Putamen (tissue), 1 donor: Measurements from ENCODE around the gene RALGPS2.
"Not testable (repeated sequence)": the region's sequence is repeated elsewhere in the genome, so short reads cannot be mapped to it uniquely, and the experiment has no call there.

Experiments used
- DNase-seq: peaks from one replicate; pipeline ENCODE4 v3.0.0-alpha.2; 2016; ENCODE audit warnings: low spot score

The RALGPS2 gene

GRCh38 chr1:178942285-178943198 is 217.5 kb downstream of the RALGPS2 start:
- DNase-seq: no peak

GRCh38 chr1:178944729-178945128 is 219.7 kb downstream of the RALGPS2 start:
- no peak for DNase-seq

GRCh38 chr1:178945763-178946266 is 220.8 kb downstream of the RALGPS2 start:
- DNase-seq: no peak

DNA sequence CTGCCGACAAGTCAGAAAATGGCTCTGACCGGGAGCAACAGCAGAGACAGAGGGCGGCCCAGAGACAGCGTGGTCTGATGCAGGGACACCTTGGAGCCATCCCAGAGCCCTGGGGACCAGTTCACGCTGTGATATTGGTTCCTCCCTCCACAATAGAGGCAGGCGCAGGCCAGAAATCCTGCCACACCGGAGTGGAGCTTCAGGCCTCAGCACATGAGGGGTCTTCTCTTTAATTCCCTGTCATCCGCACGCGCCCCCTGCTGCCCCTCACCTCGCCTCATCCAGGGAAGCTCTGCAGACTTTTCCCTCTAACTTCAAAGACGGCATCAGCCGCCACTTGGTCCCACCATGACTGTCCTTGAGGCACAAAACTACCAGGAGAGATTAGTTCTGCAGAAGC is 221.4 kb downstream of the RALGPS2 start:
- no peak for DNase-seq

DNA sequence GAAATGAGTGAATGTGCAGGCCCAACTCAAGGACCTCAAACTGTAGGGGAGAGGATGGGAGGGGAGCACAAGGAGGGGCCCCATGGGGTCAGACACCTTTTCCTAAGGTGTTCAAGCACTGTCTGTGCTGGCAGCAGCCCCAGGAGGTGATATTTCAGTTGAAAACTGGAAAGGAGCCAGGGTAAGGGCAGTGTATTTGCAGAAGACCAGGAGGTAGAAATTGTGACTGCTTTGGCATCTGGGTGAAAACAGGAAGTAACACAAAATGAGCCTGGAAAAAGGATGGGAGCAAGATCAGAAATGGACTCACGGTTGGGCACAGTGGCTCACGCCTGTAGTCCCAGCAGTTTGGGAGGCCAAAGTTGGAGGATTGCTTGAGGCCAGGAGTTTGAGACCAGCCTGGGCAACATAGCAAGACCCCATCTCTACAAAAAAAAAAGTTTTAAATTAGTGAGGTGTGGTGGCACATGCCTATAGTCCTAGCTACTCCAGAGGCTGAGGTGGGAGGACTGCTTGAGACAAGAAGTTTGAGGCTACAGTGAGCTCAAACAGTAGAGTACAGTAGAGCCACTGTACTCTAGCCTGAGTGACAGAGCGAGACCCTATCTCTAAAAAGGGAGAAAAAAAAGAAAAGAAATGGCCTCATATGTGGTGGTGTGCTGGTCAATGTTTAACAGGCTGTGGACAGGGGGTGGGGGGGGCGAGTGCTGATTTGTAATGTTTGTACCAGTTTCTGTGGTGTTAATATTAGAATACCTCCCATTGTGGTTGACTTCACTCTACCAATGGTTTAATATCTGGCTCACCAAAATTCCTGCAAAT is 222.0 kb downstream of the RALGPS2 start:
- no peak for DNase-seq

GRCh38 chr1:178947677-178947981 is 222.6 kb downstream of the RALGPS2 start:
- DNase-seq: no peak

GRCh38 chr1:178948676-178949075 is 223.6 kb downstream of the RALGPS2 start:
- no peak for DNase-seq

- DNase-seq: not testable (repeated sequence)
These were observed 224.8 kb downstream of the RALGPS2 start for GRCh38 chr1:178949866-178950265.

DNA sequence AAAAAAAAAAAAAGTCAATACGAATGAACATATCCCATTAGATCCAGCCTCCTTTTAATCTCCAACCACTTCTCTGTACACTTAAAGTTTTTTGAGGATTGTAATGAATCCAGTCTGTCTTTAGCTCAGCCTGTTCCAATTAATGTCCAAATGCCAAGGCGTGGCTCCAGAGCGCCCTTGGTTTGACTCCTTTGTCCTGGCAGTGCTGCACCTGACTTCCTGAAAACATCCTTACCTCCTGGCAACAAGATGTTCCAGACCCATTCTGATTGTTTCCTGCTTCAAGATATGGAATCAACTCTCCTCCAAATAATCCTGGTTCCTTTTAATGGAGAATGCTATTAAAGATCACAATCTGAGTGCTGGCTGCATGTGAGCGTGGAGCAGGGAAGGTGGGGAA is 226.6 kb downstream of the RALGPS2 start:
- no peak for DNase-seq

DNA sequence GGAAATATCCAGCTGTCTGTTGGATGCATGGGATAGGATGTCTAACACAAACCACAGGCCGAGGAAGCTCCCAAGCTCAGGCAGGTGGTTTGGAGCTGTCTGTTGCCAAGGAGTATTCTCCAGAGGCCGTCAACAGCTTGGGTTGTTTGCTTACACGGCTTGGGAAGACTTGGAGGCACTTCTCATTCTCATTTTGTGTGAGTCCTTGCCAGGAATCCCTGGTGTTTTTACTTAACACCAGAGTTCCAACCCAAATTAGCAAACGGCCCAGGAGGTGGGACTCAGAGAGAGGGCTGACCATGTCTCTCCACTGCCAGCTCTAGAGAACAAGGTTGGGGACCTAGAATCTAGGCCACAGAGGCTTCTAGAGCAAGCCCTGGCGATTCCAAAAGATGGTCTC is 228.0 kb downstream of the RALGPS2 start:
- no peak for DNase-seq

- no peak for DNase-seq
These were observed 228.7 kb downstream of the RALGPS2 start for GRCh38 chr1:178953538-178954324.

- DNase-seq: no peak
These were observed 229.3 kb downstream of the RALGPS2 start for GRCh38 chr1:178954325-178954690.

DNA sequence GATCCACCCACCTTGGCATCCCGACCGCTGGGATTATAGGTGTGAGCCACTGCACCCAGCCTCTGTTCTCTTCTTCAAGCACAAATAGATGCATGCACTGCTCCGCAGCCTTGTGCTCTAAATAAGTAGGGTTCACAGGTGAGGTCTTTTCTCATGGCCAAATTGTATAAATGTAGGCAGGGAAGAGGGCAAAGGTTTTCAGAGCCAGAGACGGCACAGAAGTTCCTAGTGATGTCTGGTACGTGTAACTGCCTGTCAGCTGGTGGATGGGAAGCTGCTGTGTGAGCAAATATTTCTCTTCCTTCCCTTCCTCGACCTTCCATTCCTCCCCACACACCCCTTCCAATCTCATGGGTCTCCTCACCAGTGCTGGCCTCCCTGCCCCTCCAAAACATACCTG is 229.9 kb downstream of the RALGPS2 start:
- DNase-seq: no peak

DNA sequence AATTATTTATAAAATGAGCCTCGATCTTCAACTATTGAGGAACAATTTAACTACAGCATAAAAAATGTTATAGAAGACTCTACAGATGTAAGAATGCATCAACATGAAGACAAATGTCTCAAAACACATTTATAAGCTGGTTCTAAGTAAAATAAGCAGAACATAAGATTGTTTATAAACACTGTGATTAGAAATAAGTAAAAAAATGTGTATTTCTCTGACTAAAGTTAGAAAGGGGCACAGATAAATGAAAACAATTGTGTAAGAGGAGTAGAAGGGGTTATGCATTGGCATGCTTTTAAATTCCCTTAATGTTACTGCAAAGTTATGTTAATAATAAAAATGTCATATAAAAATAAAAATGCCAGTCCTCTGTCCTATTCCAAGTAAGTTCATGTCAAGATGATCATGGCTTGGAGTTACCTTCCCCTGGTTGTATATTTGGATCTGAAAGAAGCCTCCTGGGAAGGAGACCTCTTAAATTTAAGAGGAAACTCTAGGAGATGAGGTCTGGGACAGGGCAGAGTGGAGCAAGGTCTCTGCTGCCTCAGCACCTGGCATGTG is 230.4 kb downstream of the RALGPS2 start:
- DNase-seq: no peak

- no peak for DNase-seq
These were observed 233.4 kb downstream of the RALGPS2 start for GRCh38 chr1:178958491-178958890.

DNA sequence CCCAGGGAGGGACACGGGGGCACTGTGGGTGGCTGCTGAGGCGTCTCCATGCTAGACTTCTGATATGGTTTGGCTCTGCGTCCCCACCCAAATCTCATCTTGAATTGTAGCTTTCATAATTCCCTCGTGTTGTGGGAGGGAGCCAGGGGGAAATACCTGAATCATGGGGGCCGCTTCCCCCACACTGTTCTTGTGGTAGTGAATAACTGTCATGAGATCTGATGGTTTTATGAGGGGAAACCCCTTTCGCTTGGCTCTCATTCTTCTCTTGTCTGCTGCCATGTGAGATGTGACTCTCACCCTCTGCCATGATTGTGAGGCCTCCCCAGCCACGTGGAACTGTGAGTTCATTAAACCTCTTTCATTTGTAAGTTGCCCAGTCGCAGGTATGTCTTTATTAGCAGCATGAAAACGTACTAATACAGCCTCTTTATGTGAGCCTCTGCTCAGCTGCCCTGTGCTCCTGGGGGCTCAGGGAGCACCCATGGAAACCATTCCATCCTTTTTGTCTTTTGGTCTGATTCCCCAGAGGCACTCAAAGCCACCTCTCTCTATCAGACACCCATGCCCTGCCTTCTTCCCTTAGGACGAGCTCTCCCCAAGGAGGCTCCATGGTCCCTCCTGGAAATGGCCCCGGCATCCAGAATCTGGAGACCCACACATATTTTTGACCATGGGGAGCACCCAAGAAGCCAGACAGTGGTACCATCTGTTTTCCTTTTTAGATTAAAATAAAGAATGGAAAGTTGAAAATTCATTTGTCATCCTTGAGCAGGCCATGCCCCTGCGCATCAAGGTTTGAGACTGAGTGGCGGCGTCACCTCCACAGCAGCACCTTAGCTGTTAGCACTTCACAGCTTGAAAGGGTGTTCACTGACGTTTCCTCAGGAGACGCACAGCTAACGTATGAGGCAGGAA is 234.8 kb downstream of the RALGPS2 start:
- no peak for DNase-seq

DNA sequence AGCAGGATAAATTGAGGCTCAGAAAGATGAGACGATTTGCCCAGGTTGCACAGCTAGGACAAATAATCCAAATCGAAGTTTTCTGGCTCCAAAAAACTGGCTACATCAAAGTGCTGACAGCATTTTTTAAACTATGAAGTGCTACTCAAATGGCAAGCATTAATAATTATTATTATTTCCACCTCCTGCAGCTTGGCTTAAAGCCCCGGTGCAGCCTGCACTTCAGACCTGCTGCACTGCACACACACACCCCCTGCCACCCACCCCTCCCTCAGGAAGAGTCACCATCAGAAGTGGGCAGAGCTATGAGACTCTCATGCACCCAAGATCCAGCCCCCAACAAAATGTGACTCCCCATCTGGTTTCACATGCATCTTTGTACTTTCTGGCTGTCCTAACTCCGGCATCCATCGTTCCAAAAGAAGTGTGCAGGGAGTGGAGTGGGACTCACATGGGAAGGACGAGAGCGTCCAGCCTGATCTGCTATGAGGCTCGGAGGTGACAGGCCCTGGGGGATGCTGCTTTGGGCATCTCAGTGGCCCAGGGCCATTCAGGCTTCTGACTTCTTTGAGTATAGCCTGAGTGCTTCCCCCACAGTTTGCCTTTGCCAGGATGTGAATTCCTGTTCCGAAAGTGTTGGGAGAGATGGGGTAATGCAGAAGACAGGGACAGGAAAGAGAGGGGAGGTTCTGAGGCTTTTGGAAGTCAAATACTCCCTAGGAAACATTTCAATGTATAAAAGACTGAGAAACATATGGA is 235.6 kb downstream of the RALGPS2 start:
- DNase-seq: no peak

DNA sequence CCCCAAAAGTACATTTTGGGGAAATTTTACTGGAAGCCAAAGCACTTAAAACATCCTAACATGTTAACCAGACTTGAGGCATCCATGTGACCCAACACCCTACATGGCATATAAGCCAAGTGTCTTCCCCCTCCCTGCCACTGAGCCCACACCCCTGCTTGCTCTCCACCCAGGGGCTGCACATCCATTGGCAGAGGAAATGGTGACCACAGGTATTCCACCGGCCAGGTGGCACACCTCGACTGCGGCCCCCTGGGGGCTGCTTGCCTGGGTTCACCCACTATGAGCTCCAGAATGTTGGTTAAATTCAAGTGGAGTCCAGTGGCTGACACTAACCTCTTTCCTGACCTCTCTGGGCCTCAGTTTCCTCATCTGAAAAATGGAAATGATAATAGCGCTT is 236.3 kb downstream of the RALGPS2 start:
- no peak for DNase-seq

- DNase-seq: no peak
These were observed 236.8 kb downstream of the RALGPS2 start for GRCh38 chr1:178961868-178962267.
